ENCODE results near the gene CAPN9. TPM values are rescaled to one million over a fixed set of nuclear protein-coding genes. Genes with fewer than 3 reads are reported as not detected.

Gene CAPN9
- total and polyA plus RNA-seq, 9 of the 15 experiments (the other 6 are each of a cell fraction or from before 2014, with no cell fraction given): not detected

DNA sequence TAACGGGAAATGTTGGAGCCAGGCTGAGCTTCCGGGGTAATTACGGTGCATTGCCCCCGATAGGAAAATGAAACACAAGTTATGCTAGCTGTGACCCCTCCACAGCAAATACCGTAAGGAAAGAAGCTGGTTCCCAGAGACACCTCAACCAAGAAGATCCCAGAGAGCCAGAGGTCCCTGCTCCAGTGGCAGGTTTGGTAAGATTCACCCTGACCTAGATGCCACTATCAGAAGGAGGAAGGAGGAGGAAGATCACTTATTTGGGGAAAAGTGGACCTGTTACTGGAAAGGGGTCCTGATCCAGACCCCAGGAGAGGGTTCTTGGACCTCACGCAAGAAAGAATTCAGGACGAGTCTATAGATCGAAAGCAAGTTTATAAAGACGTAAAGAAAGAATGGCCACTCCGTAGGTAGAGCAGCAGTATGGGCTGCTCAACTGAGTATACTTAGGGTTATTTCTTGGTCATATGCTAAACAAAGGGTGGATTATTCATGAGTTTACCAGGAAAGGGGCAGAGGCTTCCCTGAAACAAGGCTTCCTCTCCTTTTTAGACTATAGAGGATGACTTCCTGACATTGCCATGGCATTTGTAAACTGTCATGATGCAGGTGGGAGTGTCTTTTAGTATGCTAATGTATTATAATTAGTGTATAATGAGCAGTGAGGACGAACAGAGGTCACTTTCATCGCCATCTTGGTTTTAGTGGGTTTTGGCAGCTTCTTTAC, 7.5 kb upstream of the CAPN9 start (continued):
- TF ChIP-seq, protein P1, sequence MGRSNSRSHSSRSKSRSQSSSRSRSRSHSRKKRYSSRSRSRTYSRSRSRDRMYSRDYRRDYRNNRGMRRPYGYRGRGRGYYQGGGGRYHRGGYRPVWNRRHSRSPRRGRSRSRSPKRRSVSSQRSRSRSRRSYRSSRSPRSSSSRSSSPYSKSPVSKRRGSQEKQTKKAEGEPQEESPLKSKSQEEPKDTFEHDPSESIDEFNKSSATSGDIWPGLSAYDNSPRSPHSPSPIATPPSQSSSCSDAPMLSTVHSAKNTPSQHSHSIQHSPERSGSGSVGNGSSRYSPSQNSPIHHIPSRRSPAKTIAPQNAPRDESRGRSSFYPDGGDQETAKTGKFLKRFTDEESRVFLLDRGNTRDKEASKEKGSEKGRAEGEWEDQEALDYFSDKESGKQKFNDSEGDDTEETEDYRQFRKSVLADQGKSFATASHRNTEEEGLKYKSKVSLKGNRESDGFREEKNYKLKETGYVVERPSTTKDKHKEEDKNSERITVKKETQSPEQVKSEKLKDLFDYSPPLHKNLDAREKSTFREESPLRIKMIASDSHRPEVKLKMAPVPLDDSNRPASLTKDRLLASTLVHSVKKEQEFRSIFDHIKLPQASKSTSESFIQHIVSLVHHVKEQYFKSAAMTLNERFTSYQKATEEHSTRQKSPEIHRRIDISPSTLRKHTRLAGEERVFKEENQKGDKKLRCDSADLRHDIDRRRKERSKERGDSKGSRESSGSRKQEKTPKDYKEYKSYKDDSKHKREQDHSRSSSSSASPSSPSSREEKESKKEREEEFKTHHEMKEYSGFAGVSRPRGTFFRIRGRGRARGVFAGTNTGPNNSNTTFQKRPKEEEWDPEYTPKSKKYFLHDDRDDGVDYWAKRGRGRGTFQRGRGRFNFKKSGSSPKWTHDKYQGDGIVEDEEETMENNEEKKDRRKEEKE (IDR thresholded peaks at IDR 0.05; ENCODE audit: borderline replicate concordance in 1 of 2, control insufficient read depth in 1 of 2, low read depth in 2 of 2, low read length in 1 of 2): 0 out of 4 replicates have a peak, but pooled peaks of 1 of the 2 experiments have one; percentile 17
- TF ChIP-seq SMAD4 (CRISPR knock-in tag; conservative IDR thresholded peaks at IDR 0.05) (no peak), PHB (CRISPR knock-in tag; IDR thresholded peaks at IDR 0.05) (no peak), ZNF212 (CRISPR knock-in tag; IDR thresholded peaks at IDR 0.05) (no peak), MED1 (CRISPR knock-in tag; IDR thresholded peaks at IDR 0.05; ENCODE audit: borderline replicate concordance) (no peak), PML (IDR thresholded peaks at IDR 0.05; ENCODE audit: low read length) (peak; percentile 84), POLR2AphosphoS5 (IDR thresholded peaks at IDR 0.05; ENCODE audit: control insufficient read depth, insufficient read depth, low read depth, low read length) (peak; percentile 93), KDM4B (IDR thresholded peaks at IDR 0.05; ENCODE audit: borderline replicate concordance in 2 of 2, low read depth in 1 of 2) (no peak), TEAD1 (CRISPR knock-in tag; IDR thresholded peaks at IDR 0.05) (no peak), ILK (tag; IDR thresholded peaks at IDR 0.05; ENCODE audit: borderline replicate concordance, low read depth) (no peak), HDAC6 (IDR thresholded peaks at IDR 0.05; ENCODE audit: low read depth, low read length) (no peak), MEF2D (tag; conservative IDR thresholded peaks at IDR 0.05; ENCODE audit: low read depth) (no peak), RAD21 (CRISPR knock-in tag; conservative IDR thresholded peaks at IDR 0.05 in 1 of 2, IDR thresholded peaks at IDR 0.05 in 1 of 2) (no peak), JUNB (CRISPR knock-in tag; conservative IDR thresholded peaks at IDR 0.05) (no peak), NR1H2 (CRISPR knock-in tag; IDR thresholded peaks at IDR 0.05) (no peak), RFX1 (IDR thresholded peaks at IDR 0.05) (no peak)
- TF ChIP-seq, protein P2, sequence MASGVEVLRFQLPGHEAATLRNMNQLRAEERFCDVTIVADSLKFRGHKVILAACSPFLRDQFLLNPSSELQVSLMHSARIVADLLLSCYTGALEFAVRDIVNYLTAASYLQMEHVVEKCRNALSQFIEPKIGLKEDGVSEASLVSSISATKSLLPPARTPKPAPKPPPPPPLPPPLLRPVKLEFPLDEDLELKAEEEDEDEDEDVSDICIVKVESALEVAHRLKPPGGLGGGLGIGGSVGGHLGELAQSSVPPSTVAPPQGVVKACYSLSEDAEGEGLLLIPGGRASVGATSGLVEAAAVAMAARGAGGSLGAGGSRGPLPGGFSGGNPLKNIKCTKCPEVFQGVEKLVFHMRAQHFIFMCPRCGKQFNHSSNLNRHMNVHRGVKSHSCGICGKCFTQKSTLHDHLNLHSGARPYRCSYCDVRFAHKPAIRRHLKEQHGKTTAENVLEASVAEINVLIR (CRISPR knock-in tag; IDR thresholded peaks at IDR 0.05): no peak
- TF ChIP-seq, protein P3, sequence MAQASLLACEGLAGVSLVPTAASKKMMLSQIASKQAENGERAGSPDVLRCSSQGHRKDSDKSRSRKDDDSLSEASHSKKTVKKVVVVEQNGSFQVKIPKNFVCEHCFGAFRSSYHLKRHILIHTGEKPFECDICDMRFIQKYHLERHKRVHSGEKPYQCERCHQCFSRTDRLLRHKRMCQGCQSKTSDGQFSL (CRISPR knock-in tag; IDR thresholded peaks at IDR 0.05): no peak
- TF ChIP-seq, protein P3 (tag; IDR thresholded peaks at IDR 0.05): no peak
